Breast epithelium (tissue), 3 donors: ENCODE measurements around the gene BCAS3.

Experiments used
- CTCF ChIP-seq, 3 donors: fragments of 450-650 bp; IDR thresholded peaks; one replicate each; pipeline ENCODE4 v1.5.1; 2016 to 2017; ENCODE audit warnings: antibody characterized with exemption in 3 of 3, mild to moderate bottlenecking in 3 of 3, moderate library complexity in 3 of 3
- POLR2A ChIP-seq: fragments of 450-650 bp; IDR thresholded peaks from one replicate; pipeline ENCODE4 v1.6.1; 2016; ENCODE audit warnings: antibody characterized with exemption, mild to moderate bottlenecking, moderate library complexity
- POLR2AphosphoS5 ChIP-seq, 3 donors: sonication (generic); formaldehyde crosslinking; IDR thresholded peaks; one replicate each; pipeline ENCODE4 v1.6.1; 2017; ENCODE audit warnings: antibody characterized with exemption in 3 of 3

GRCh38 chr17:61221597-61222471 lies 544.2 kb downstream of the BCAS3 start:
- TF ChIP-seq CTCF (IDR thresholded peaks at IDR 0.05), result no peak
- TF ChIP-seq POLR2A, result no peak
- TF ChIP-seq POLR2AphosphoS5 (IDR thresholded peaks at IDR 0.05), result no peak
